ENCODE data around the gene SERF1B. TPM values are rescaled to one million over a fixed set of nuclear protein-coding genes. Genes with fewer than 3 reads are reported as not detected.

SERF1B gene
- total RNA-seq (2022; extraction: Qiagen RNA extraction; ENCODE audit: low read depth): 71.7 to 96.2 TPM (median 77.7 TPM) in 5 replicates

DNA sequence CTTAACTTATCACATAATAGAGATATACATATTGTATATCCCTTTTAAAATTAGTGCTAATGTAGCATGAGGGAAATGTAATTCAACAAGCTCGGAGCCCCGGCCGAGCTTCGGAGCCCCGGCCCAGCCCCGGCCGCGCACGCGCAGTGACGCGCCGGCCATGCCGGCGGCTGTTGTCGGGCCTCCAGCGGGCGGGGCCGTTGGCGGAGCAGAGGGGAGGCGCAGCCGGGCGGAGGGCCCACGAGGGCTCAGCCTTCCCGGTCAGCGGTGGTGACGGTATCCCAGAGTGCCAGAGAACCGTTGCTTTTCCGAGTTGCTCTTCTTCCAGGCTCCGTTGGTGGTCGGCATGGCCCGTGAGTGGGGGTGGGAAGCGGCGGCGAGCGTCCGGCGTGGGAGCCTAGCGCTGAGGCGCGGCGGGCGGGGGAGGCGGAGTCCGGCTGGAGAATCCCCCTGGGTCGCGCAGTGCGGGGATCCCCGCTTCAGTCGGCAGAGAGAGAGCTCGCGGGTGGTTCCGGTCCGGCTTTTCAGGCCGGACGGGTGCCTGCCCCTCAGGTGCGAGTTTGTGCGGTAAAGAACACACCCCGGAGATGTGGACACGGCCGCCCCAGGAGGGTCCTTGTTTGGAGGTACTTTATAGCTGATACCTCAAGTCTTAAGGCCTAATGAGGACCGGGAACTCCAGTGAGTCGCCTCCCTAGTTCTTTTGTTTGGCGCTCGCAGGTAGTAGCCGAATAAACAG lies at the start of gene SERF1B:
SERF1B (plus strand) TSS at position 146 of the 739 bp plus-strand sequence; CDS start at position 347, 201 bp downstream.

Other genes starting within 250 kb of the SERF1B start
- gene SMN2, start 24.4 kb downstream of the SERF1B start, total RNA-seq (2022; extraction: Qiagen RNA extraction; ENCODE audit: low read depth): 33.7 to 69.5 TPM (median 44.7 TPM) in 5 replicates

Data from A549 treated with ZK216348 at 1 μM for 4 hours (cell line).